Thyroid gland (tissue), 4 donors: Measurements from ENCODE around the gene IL17RC. TPM values are rescaled to one million over a fixed set of nuclear protein-coding genes. Genes with fewer than 3 reads are reported as not detected.

Experiments
- DNase-seq, 2 donors: peaks; one replicate each; pipeline ENCODE4 v3.0.0-alpha.2; 2019
- H3K27ac ChIP-seq, 3 donors: fragments of 200-600 bp; sonication (generic); 1 replicate in 2 of 3; 2 replicates in 1 of 3; pipeline ENCODE4 v1.5.1; 2016 to 2019; ENCODE audit warnings: mild to moderate bottlenecking in 1 of 3, moderate library complexity in 1 of 3
- H3K27me3 ChIP-seq: fragments of 200-600 bp; sonication (generic); one replicate; pipeline ENCODE4 v1.5.1; 2019
- H3K36me3 ChIP-seq, 2 donors: fragments of 200-600 bp; sonication (generic); one replicate each; pipeline ENCODE4 v1.5.1; 2016 to 2019
- H3K4me1 ChIP-seq, 2 donors: fragments of 200-600 bp; sonication (generic); one replicate each; pipeline ENCODE4 v1.5.1; 2017 to 2019
- H3K4me3 ChIP-seq, 3 donors: fragments of 200-600 bp; sonication (generic); replicated peaks in 1 of 3; 1 replicate in 2 of 3; 2 replicates in 1 of 3; pipeline ENCODE4 v1.5.1; 2016; ENCODE audit warnings: mild to moderate bottlenecking in 1 of 3
- H3K9me3 ChIP-seq: fragments of 200-600 bp; sonication (generic); one replicate; pipeline ENCODE4 v1.5.1; 2017
- POLR2A ChIP-seq, 2 donors: fragments of 450-650 bp; IDR thresholded peaks; one replicate each; pipeline ENCODE4 v1.6.1; 2017; ENCODE audit warnings: antibody characterized with exemption in 2 of 2, mild to moderate bottlenecking in 2 of 2, moderate library complexity in 1 of 2
- WGBS, 2 donors: methylation state at CpG; one replicate each; pipeline ENCODE4 v1.1.5; 2017; 5-methylcytosine and 5-hydroxymethylcytosine counted together
- intact Hi-C: fragments of 100-400 bp; cut with DNase I; formaldehyde crosslinking; loops from one replicate; pipeline ENCODE4 v1.15.1; 2023
- total RNA-seq, 4 donors: library from RNA; depleted of rRNA; stranded (reverse); fragments of >200 nt; gene quantifications; one replicate each; pipeline ENCODE4 v1.2.3, GENCODE V29; 2016
- TF ChIP-seq, protein P1 (sequence below), 6 experiments: fragments of 200-600 bp in 3 of 6; fragments of 450-650 bp in 3 of 6; sonication (generic) in 3 of 6; IDR thresholded peaks; one replicate each; pipeline ENCODE4 v1.5.1; 2016 to 2019; ENCODE audit warnings: antibody characterized with exemption in 6 of 6, mild to moderate bottlenecking in 2 of 6, inconsistent platforms in 1 of 6, moderate library complexity in 1 of 6

Gene IL17RC
- total RNA-seq, 4 donors from 2014 or later, result 64.2 to 70.2 (median 68.0) TPM

DNA sequence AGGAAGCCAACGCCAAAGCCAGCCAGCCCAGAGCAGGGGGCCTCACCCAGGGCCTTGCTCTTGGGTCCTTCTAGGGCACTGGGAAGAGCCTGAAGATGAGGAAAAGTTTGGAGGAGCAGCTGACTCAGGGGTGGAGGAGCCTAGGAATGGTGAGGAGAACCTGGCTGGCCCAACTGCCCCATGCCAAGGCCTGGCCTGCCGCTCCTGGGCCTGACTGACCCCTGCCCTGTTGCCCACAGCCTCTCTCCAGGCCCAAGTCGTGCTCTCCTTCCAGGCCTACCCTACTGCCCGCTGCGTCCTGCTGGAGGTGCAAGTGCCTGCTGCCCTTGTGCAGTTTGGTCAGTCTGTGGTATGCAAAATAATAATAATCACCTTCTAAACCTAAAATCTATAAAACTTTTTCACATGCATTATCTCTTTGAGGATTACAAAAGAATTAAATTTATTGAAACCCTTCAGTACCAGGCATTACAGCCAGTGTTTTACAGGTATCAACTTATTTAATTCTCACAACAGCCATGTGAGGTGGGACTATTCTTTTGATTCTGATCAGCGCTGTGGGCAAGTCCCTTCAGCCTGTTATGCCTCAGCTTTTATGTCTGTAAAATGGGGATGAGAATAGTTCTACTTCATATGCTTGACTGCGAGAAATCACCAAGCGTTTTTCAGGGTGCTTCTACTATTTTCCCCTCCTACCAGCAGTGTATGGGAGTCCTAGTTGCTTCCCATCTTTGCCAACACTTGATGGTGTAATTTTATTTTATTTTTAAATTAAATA lies 1.6 kb downstream of the IL17RC start:
- H3K4me1 ChIP-seq, result peaks cover 29 to 33% of the 10 kb centered on the region in 2 donors
- H3K4me3 ChIP-seq, result no peak overlapping the region
- H3K27ac ChIP-seq, result peak overlapping the region in 1 of 3 donors; percentile 4
- no peaks in the 10 kb centered on the region for H3K9me3 ChIP-seq
- WGBS, 2 donors, result 95% methylated on average over 7 to 8 of the region's 8 CpGs
- TF ChIP-seq, protein P1, sequence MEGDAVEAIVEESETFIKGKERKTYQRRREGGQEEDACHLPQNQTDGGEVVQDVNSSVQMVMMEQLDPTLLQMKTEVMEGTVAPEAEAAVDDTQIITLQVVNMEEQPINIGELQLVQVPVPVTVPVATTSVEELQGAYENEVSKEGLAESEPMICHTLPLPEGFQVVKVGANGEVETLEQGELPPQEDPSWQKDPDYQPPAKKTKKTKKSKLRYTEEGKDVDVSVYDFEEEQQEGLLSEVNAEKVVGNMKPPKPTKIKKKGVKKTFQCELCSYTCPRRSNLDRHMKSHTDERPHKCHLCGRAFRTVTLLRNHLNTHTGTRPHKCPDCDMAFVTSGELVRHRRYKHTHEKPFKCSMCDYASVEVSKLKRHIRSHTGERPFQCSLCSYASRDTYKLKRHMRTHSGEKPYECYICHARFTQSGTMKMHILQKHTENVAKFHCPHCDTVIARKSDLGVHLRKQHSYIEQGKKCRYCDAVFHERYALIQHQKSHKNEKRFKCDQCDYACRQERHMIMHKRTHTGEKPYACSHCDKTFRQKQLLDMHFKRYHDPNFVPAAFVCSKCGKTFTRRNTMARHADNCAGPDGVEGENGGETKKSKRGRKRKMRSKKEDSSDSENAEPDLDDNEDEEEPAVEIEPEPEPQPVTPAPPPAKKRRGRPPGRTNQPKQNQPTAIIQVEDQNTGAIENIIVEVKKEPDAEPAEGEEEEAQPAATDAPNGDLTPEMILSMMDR (IDR thresholded peaks at IDR 0.05), result no peak
- TF ChIP-seq POLR2A (IDR thresholded peaks at IDR 0.05), result no peak
- no peaks in the 10 kb centered on the region for H3K36me3 ChIP-seq
- no peaks in the 10 kb centered on the region for H3K27me3 ChIP-seq
- DNase-seq, result no peak
- intact Hi-C loops, result no loop called here

DNA sequence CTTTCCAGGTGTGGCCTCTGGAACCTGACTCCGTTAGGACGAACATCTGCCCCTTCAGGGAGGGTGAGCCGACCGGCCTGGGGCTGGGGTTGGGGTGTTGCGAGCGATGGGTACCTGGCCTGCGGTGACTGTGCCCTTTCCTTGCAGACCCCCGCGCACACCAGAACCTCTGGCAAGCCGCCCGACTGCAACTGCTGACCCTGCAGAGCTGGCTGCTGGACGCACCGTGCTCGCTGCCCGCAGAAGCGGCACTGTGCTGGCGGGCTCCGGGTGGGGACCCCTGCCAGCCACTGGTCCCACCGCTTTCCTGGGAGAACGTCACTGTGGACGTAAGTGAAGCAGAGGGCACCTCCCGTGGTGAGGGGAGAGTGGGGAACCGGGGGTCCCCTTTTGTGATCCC lies 11.3 kb downstream of the IL17RC start:
- Histone ChIP-seq H3K9me3 (no peaks in the 10 kb centered on the region), H3K27me3 (no peaks in the 10 kb centered on the region), H3K36me3 (peaks cover 0 to 7% of the 10 kb centered on the region in 2 donors), H3K27ac (no peak overlapping the region), H3K4me3 (no peak overlapping the region), H3K4me1 (peaks cover 5 to 7% of the 10 kb centered on the region in 2 donors)
- WGBS, 2 donors, result 90 to 94% methylated on average over 5 to 13 of the region's 23 CpGs
- intact Hi-C loops, result no loop called here
- TF ChIP-seq POLR2A (IDR thresholded peaks at IDR 0.05), result no peak
- TF ChIP-seq, protein P1 (IDR thresholded peaks at IDR 0.05), result no peak
- no peak for DNase-seq

DNA sequence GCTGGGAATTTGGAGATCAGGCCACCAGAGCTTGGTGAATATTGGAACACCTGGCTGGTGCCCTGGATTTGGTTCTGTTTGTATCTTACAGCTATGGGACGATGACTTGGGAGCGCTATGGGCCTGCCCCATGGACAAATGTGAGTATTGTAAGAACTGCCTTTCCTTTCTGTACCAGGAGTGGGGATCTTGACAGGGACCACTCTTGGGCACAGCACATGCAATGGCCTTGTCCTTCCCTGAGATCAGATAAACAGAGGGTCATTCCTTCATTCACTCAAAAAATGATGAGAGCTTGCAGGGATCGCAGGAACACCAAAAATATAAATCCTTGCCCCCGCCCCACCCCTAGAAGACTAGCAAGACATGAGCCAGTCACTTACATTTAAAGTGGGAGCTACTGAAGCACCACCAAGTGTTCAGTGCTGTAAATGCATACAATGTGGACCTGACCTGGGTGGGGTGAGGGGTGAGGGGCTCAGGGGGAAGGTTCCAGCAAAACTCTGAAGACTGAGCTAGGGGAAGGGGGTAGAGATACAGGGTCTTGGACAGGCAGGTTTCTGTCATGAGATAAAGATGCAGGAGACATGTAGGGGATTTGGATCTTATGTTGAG lies 14.0 kb downstream of the IL17RC start:
- intact Hi-C loops, result no loop called here
- no peak overlapping the region for H3K4me3 ChIP-seq
- no peak for DNase-seq
- WGBS, 2 donors, result 95 to 97% methylated on average over 4 of the region's 4 CpGs
- peaks cover 23 to 24% of the 10 kb centered on the region in 2 donors for H3K4me1 ChIP-seq
- TF ChIP-seq, protein P1 (IDR thresholded peaks at IDR 0.05), result peak in 1 of 6 experiments; percentile 11
- TF ChIP-seq POLR2A (IDR thresholded peaks at IDR 0.05), result no peak
- H3K27ac ChIP-seq, result no peak overlapping the region
- H3K9me3 ChIP-seq, result no peaks in the 10 kb centered on the region
- no peaks in the 10 kb centered on the region for H3K27me3 ChIP-seq
- H3K36me3 ChIP-seq, result no peaks in the 10 kb centered on the region

DNA sequence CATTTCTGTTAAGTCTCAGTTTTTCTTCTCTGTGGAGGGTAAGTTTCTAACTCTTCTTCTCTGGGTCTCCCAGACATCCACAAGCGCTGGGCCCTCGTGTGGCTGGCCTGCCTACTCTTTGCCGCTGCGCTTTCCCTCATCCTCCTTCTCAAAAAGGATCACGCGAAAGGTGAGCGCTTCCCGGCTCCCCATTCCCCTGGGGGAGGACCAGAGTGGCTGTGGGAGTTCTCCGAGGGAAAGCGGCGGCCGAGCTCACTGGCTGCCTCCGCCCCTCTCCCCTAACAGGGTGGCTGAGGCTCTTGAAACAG lies 15.6 kb downstream of the IL17RC start:
- no peaks in the 10 kb centered on the region for H3K9me3 ChIP-seq
- peak overlapping the region in 2 of 3 donors; percentile 26 to 80 for H3K4me3 ChIP-seq
- DNase-seq, result no peak
- H3K36me3 ChIP-seq, result peaks cover 2 to 10% of the 10 kb centered on the region in 2 donors
- 6 to 7% methylated on average over 8 to 9 of the region's 13 CpGs for WGBS, 2 donors
- TF ChIP-seq, protein P1 (IDR thresholded peaks at IDR 0.05), result no peak
- peak in 1 of 2 donors; percentile 62 for TF ChIP-seq POLR2A (IDR thresholded peaks at IDR 0.05)
- H3K4me1 ChIP-seq, result peaks cover 25 to 38% of the 10 kb centered on the region in 2 donors
- H3K27ac ChIP-seq, result peak overlapping the region; percentile 88 to 98 (median 90)
- intact Hi-C loops, result no loop called here
- no peaks in the 10 kb centered on the region for H3K27me3 ChIP-seq
